NCI-H2196 treated with DMSO at 0.1 percent for 48 hours (cell line): ENCODE measurements around the gene POLR1H.

ENCODE experiments used
- DNase-seq: peaks from one replicate; lab custom pipeline; 2025; ENCODE audit not compliant: unreplicated experiment; lab: John Stamatoyannopoulos, UW

POLR1H gene

DNA sequence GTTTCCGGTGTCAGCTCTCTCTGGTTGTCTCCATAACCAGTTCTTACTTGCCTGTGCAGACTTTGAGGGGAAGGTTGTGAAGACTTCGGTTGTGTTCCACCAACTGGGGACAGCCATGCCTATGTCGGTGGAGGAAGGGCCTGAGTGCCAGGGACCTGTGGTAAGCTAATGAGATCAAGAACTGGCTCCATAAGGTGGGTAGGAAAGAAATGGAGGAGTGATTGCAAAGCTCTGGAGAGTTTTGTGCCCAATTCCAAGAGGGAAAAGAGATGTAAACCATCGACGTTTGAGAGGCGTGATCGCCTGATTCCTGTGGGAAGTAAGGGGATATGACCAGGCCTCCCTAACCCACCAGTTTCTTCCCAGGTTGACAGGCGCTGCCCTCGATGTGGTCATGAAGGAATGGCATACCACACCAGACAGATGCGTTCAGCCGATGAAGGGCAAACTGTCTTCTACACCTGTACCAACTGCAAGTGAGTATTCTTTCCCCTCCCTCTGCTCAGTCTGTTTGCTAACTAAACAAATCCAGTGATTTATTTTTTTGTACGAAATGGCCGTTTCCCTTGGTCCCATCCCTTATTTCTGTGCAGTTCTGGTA lies 893 bp downstream of the POLR1H start:
- DNase-seq: no peak

DNA sequence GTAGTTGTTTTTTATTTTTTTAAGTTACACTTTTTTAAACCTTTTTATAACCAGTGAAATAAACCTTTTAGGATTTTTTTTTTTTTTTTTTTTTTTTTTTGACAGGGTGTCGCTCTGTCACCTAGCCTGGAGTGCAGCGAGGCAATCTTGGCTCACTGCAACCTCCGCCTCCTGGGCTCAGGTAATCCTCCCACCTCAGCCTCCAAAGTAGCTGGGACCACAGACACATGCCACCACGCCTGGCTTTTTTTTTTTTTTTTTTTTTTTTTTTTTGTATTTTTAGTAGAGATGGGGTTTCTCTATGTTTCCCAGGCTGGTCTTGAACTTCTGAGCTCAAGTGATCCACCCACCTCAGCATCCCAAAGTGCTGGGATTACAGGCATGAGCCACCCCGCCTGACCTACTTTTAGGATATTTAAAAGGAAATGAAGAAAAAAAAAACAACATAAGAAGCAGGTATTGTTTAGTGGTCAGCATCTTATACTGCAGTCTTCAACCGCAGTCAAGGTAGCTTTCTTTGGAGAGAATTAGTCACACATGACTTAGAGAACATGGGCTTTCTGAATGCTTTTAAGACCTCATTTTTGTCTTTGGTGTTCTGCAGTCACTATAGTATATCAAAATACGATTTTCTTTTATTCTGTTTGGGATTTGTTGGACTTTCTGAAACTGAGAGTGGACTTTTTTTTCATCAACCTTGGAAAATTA lies 1.6 kb downstream of the POLR1H start:
- DNase-seq: no peak

DNA sequence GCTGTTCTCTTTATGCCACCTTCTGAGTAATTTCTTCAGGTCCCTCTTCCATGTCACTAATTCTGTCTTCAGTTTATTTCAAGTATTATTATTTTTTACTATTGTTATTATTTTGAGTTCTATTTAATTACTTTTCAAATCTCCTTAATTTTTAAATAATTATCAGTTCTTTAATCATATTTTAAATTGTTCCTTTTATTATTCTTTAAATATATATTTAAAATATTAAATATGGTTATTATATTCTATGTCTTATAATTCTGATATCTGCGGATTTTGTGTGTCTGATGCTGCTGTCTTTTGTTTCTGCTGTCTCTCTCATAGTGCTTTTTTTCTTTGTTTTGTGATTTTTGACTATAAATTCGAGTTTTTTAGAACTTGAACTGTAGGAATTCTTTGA lies 2.2 kb downstream of the POLR1H start:
- no peak for DNase-seq

DNA sequence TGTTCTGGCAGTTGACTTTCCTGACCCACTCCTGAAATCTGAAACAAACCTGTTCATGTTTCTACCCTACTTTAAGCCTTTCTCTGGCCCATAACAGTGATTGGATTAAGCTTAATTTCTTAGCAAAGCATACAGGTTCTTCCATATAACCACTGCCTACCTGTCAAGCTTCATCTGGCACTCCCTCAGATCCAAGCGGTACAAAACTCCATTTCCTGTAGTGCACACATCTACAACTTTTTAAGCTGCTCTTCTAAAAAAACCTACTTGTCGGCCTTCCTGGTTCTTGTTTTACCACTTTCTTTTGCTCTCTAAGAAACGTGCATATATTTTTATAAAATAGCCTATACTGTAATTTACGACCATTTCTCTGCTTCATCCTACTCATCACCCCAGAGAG lies 5.0 kb downstream of the POLR1H start:
- no peak for DNase-seq

DNA sequence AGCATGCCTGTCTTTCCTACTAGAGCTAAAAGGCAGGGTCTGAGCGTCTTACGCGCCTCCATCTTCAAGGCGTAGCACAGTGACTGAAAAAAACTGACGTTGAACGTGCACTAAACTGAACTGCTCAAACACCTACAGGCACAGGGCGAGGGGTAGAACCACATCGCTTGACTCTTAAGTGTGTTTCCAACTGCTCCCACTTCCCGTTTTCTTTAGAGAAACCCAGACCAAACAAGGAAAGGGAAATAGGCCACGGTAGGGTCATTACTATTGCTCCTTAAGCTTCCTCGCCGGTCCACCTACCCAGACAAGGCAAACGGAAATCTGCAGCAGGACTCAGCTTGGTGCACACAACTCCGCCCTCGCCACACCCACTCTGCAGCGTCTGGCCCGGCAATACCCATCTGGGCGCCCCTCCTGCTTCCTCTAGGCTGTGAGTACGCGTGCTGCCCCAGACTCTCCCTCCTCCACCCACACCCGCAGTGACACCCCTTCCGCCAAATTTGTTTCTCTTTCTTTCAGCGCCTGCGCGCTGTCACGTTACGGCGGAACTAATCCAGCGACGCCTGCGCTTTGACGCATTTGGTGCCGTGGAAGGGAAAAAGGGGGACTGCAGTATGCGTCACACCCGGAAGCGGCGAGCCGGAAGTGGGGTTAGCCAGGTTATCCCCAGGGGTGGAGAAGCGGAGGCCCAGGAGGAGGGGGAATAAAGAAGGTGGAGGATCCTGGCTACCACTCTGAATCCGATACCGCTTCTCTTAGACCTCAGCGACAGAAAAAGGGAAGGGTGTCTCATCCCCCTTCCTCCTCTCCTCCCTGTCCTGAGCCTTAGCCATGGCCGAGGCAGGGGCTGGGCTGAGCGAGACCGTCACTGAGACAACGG lies 5.8 kb downstream of the POLR1H start, which contains the start of gene PPP1R11:
Gene PPP1R11, plus strand, starts transcription at position 622 of the 883 bp plus-strand sequence. Its CDS starts 213 bp downstream, at position 835.
- peak; percentile 99 for DNase-seq

DNA sequence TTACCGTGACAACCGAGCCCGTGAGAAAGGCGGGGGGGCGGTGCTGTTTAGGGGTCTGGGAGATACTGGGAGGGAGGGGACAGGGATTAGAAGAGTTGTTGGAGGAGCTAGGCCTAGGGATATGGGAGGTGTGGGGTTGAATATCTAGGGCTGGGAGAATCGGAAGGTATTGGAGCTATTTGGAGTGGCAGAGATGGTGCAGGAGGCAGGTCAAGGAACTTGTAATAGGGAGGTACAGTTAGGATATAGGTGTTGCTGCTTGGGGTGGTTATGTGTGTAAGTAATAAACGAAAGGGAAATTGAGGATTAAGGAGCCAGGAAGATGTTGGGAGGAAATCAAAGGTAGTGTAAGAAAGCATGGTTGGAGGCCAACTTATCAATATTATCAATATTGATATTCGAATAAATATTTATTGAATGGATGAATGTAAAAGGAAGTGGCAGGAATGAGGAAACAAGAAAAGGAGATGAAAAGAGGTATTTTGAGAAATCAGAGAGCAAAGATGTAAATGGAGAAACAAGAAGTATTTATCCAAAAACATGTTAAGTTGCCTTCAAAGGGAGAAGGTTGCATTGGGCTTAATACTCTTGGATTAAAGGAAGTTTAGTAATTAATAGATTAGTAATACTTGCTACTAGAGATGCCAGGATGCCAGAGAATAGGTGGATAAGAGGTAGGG lies 6.5 kb downstream of the POLR1H start:
- DNase-seq: no peak

DNA sequence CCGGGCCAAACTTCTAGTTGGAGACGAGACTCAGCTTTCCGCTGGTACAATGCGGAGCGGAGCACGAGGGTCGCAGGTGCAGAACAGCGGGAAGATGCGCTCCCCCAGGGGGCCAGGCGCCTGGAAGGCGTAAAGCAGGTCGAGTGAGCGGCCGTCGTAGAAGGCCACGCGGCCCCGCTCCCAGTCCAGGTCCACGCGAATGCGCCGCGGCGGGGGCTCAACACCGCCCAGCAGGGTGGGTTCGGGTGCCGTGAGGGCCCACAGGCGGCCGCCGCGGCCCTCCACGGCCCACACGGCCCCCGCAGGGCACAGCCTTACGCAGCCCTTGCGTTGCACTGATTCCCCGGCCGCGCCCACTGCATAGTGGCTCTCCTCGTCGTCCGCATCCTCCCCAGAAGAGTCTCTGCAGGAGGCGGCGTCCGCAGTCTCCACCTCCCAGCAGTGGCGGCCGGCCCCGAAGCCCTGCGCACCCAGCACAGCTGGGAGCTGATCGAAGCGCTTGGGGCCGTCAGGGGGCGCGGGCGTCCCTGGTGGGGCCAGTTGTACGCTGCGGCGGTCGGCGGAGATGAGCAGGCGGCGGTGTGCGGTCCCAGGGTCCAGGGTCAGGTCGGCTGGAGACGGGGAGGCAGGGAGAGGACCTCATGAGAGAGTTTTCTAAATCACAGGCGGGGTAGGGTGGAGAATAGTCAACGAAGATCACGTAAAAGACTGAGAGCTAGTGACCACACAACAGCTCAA lies 10.2 kb downstream of the POLR1H start:
- DNase-seq: no peak

DNA sequence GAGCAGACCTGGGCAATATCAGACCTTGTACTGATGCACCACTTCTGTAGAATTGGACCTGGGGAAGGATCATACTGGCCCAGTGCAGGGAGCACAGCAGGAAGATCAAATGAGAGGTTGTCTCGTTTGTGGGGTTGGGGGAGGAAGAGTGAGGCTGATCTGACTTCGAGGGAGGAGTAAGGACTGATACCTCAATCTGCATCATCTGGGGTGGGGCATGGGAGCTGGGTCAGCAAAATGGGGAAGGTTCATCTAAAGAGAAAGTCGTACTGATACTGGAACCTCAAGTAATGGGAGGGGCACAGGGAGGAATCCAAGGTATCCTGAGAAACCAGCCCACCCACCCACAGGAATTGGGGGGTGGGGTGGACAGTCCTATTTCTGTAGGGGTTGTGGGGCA lies 10.8 kb downstream of the POLR1H start:
- DNase-seq: no peak

DNA sequence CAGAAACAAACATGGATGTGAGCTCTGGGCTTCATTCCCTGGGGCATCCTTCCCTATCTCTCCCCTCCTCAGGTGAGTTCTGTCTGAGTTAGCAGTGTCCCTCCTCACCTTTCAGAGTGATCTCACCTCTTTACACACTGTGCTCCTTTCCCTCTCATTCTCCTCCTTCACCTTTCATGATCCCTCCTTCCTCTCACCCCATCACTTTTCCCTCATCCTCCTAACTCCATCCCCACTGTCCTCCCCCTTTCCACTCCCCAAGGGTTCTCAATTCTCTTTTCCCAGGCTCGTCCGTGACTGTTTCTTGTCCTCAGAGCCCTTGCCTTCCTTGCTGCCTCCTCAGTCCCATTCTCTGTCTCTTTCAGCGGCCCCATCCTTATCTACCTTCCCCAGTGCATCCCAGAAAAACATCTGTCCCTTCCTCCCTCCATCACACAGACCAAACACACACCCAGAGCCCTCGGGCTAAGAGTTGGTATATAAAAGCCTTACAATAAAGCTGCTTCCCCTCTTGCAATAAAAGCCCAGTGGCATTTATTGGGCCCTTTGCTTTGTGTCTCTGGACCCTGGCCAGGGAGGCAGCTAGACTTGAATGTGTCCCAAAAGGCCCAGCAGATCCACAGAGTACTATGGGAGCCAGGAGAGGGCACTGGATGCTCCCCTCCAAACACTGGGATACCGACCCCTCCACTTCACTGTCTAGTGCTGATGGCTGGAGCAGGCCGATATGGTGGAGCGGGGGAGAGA lies 12.6 kb downstream of the POLR1H start:
- no peak for DNase-seq

DNA sequence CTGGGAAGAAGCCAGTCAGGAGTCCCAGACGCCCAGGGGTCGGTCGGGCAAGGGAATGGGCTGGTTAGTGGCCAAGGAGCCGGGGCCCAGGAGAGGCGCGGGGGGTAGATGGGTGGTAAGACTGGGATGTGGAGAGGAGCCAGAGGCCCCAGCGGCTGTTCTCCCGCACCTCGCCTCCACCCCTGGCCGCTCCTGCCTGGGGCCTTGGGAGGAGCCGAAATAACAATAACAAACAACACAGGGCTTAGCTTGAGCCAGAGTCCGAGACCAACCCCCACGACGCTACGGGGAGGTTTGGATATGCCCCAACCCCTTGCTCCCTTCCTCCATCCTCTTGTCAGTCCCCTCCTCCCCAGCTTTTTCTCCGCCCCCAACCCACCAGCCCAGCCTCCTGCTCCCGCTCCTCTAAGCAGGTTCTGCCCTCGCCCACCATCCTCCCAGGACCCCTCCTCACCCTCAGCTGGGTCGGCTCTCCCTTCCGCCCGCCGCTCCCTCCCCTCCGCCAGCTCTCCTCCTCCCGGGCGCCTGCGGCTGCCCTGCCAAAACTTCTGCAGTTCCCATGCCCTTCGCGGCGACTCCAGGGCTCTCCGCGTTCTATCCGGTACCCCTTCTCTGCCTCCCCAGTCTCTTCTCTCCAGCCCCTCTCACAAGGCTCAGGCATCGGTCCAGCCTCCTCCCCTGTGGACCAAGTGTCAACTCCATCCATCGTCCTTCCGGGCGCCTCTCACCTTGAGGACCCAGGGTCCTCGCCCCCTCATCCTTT lies 13.4 kb downstream of the POLR1H start:
- no peak for DNase-seq

DNA sequence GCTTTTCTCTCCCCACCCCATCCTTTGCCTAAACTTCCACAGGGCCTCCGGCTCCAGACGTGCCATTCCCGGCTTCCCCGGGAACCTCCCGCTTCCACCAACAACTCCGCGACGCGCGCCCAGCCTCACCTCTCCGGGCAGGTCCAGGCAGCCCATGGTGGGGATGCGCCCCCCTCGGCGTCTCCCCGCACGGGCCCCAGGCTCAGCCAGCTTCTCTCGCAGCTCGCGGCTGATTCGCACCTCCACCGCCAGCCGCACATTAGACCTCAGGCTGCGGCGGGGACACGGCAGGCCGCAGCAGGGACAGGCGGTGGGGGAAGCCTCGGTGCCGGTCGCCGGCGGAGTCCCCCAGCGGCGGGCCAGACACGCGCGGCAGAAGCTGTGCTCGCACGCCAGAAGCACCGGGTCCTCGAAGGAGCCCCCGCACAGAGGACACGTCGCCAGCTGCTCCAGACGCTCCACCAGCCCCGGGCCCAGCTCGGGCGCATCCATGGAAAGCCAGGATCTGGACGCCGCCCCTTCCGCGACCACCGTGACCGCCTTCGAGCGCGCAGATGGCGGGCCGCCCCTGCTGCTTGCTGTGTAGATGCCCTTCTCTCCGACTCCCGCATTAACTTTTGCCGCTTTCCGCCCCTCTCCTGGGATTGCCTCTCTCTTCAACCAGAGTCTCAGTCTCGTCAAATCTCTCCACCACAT lies 14.2 kb downstream of the POLR1H start, which contains the start of gene RNF39:
Gene RNF39, minus strand, starts transcription at position 676 of the 696 bp plus-strand sequence. Its CDS starts 184 bp downstream, at position 492.
- DNase-seq: no peak

DNA sequence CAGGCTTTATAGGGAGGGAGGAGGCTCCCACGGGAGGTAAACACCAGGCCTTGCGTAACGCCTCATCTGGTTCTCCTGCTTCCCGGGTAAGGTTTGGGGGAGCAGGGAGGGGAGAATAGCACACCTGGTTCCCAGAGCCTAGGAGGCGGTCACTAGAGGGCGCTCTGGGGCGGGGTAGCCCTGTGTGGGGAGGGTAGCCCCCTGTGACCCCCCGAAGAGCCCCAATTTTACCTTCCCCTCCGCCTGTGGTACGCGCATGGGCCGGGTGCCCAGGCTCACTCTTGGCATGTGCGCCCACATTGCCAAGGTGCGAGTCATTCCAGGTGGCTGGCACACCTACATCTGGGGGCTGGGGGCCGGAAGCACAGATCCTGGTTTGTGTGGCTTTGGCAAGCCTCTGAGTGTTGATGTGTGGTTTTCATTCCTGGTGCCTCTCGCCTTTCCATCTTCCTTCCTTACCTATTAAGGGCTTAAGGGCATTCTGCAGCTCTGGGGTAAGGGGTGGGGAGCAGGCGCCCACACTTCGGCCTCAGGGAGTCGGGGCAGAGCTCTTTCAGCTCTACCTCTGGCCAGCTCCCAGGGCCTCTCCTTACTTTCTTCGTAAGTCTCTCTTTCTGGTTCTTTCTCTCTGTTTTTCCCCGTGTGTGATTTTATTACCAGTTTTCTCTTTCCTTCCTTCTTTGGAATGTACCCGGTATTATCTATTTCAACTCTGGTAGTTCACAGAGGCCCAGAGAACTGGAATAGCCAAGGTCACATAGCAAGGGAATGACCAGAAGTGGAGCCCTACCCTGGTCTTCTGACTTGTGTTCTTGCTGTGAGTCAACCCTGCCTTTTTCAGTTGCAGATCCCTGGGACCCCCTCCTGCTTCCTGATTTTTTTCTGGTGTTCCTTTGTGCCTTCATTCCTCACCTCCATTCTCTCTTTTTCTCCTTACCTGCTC lies 15.0 kb downstream of the POLR1H start:
- no peak for DNase-seq

DNA sequence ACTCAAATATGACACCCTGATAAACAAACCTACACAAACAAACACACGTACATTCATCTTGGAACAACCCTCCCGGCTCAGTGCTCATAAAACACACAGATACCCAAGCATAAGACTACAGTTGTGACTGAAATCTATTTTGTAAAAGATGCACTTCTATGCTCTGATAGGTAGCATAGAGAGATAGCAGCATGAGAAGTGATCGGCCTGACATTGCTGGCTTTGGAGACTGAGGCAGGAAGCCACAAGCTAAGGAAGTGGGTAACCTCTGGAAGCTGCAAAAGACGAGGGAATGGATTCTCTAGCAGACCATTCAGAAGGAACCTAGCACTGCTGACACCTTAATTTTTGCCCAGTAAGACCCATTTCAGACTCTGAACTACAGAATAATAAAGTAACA lies 16.2 kb downstream of the POLR1H start:
- DNase-seq: no peak

DNA sequence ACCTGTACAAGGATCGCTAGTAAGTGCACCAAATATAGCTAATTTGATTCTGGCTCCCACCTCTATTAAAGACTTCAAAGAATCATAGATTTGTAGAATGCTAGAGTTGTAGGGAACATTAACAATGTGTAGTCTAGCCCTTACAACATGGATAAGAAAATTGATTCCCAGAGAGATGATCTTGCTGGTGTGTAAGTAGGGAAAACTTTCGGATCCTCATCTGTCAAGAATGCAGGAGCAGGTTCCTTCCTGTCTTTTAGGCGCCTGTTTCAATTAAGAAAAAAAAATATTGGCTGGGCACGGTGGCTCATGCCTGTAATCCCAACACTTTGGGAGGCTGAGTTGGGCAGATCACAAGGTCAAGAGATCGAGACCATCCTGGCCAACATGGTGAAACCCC lies 26.8 kb downstream of the POLR1H start:
- no peak for DNase-seq

DNA sequence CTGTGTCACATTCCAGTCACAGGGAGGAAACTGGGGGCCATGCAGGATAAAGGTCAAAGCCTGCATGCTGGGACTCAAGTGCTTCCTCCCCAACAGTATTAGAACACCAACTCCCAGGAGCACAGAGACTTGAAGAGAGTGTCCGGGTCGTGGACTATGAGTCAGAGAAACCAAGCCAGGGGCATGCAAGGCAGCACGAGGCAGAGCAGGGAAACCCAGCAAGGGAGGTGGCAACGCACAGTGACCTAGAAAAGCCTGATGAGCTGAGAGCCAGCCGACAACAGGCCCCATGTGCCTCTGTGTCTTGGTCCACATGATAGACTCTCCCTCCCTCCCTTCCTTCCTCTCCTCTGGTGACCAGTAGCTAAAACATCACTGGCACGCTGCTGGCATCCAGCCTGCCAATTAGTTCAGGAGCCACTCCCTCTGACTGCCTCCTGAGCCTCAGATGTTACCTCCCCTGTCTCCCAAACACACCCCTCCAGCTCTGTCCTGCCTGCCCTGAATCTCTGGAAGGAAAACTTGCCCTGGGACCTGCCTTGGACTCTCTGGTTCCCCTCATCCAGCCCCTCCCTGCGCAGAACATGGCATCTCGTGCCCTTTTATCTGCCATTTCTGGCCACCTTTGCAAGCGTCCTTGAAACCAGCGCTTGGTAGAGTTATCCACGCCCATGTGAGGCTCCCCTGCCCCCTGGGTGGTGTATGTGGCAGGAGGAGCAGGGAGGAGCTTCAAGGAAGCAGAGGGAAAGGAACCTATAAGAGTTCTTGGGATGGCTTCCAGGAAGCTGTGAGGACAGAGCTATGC lies 30.7 kb downstream of the POLR1H start:
- DNase-seq: no peak

DNA sequence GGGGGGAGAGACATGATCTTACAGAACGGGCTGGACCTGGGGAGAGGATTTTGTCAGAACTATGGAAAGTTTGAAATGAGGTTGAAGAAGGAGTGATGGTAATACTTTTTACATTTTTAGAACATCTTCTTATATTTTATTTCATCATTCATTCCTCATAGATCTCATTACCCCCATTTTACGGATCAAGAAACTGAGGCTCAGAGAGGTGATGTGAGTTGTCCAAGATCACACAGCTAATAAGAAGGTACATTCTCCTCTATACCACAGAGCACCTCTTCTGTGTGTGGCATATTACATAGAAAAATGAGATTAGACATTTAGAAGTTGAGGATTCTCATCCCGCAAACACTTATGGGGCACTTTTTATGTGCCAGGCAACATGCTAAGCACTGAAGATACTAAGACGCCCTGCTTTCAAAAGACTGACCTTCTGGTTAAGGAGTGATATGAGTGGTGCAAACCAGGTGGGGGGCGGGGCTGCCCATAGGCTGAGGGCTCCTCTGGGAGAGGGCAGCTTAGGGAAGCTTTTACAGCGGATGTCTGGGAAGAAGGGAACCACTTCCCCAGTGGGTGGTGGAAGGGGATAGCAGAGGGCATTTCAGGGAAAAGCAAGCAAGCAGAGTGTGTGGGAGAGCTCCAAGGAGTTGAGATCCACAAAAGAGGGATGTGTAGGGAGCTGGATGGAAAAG lies 31.9 kb downstream of the POLR1H start:
- DNase-seq: no peak
